Naive thymus-derived CD4-positive, alpha-beta T cell (primary cell): ENCODE data around the gene SCAP. TPM values are rescaled to one million over a fixed set of nuclear protein-coding genes. Genes with fewer than 3 reads are reported as not detected.
A peak's percentile ranks its signal among the peaks of the same experiment; 100 is the strongest.

Experiments used
- ATAC-seq: fragments of 150-1000 bp; cut with Tn5 transposase; 2 replicates; pipeline ENCODE4 v1.10.0; 2021; ENCODE audit warnings: mild to moderate bottlenecking, moderate library complexity
- CTCF ChIA-PET: fragments of 350-600 bp; sonication (Branson Sonifier 250); formaldehyde crosslinking; loops from one replicate; lab custom pipeline; 2021; ENCODE audit warnings: antibody characterized with exemption; lab: Charles Lee
- POLR2A ChIA-PET: fragments of 350-600 bp; sonication (Branson Sonifier 250); formaldehyde crosslinking; loops from one replicate; lab custom pipeline; 2021; ENCODE audit warnings: antibody characterized with exemption, inconsistent platforms; lab: Charles Lee
- DNase-seq, 9 donors: peaks; one replicate each; pipeline versions ENCODE4 v3.0.0 to v3.0.0-alpha.2; 2020 to 2022; ENCODE audit warnings: mixed read lengths in 1 of 9
- H3K27ac ChIP-seq: one replicate; pipeline ENCODE4 v1.7.0; 2013; ENCODE audit warnings: mild to moderate bottlenecking, low read depth, low read length, moderate library complexity
- H3K27me3 ChIP-seq, 2 donors: one replicate each; pipeline ENCODE4 v1.7.0; 2013; ENCODE audit warnings: low read length in 2 of 2, mild to moderate bottlenecking in 2 of 2, moderate library complexity in 2 of 2; ENCODE audit not compliant: control insufficient read depth in 2 of 2, insufficient read depth in 2 of 2
- H3K36me3 ChIP-seq, 3 experiments: 1 replicate in 2 of 3; 2 replicates in 1 of 3; pipeline ENCODE4 v1.7.0; 2013; ENCODE audit warnings: low read length in 3 of 3, mild to moderate bottlenecking in 3 of 3, moderate library complexity in 1 of 3; ENCODE audit not compliant: insufficient read depth in 3 of 3, control insufficient read depth in 2 of 3
- H3K4me1 ChIP-seq, 2 donors: one replicate each; pipeline ENCODE4 v1.7.0; 2013; ENCODE audit warnings: low read length in 2 of 2, mild to moderate bottlenecking in 2 of 2, moderate library complexity in 1 of 2; ENCODE audit not compliant: control insufficient read depth in 2 of 2, insufficient read depth in 2 of 2
- H3K4me3 ChIP-seq: 2 replicates; pipeline ENCODE4 v1.7.0; 2013; ENCODE audit warnings: mild to moderate bottlenecking, low read length
- H3K9me3 ChIP-seq, 3 experiments: 1 replicate in 2 of 3; 2 replicates in 1 of 3; pipeline ENCODE4 v1.7.0; 2013; ENCODE audit warnings: low read length in 3 of 3; ENCODE audit not compliant: control insufficient read depth in 2 of 3
- H3K27ac Mint-ChIP-seq, 9 donors: one replicate each; pipeline ENCODE4 v1.8.0; 2020 to 2022; ENCODE audit warnings: mixed read lengths in 9 of 9, mild to moderate bottlenecking in 8 of 9, moderate library complexity in 5 of 9, inconsistent platforms in 2 of 9
- H3K27me3 Mint-ChIP-seq, 5 donors: one replicate each; pipeline ENCODE4 v1.8.0; 2021 to 2022; ENCODE audit warnings: mixed read lengths in 5 of 5, mild to moderate bottlenecking in 1 of 5
- H3K36me3 Mint-ChIP-seq, 5 donors: one replicate each; pipeline ENCODE4 v1.8.0; 2020 to 2022; ENCODE audit warnings: mixed read lengths in 5 of 5, mild to moderate bottlenecking in 3 of 5, inconsistent platforms in 1 of 5
- H3K4me1 Mint-ChIP-seq, 7 donors: one replicate each; pipeline ENCODE4 v1.8.0; 2020 to 2022; ENCODE audit warnings: mixed read lengths in 7 of 7, mild to moderate bottlenecking in 3 of 7, inconsistent platforms in 1 of 7
- H3K4me3 Mint-ChIP-seq, 10 donors: one replicate each; pipeline ENCODE4 v1.8.0; 2020 to 2022; ENCODE audit warnings: mild to moderate bottlenecking in 10 of 10, mixed read lengths in 10 of 10, moderate library complexity in 6 of 10, inconsistent platforms in 2 of 10
- H3K9me3 Mint-ChIP-seq, 11 donors: one replicate each; pipeline ENCODE4 v1.8.0; 2020 to 2022; ENCODE audit warnings: mixed read lengths in 11 of 11, mild to moderate bottlenecking in 4 of 11, inconsistent platforms in 1 of 11, moderate library complexity in 1 of 11
- intact Hi-C, 2 donors: fragments of 100-400 bp; cut with micrococcal nuclease; formaldehyde crosslinking; loops; one replicate each; pipeline ENCODE4 v1.15.1; 2023
- polyA plus RNA-seq, 2 donors: library from polyadenylated mRNA; unstranded; fragments of 300-500 nt; fragmentation: Illumina TruSeq; gene quantifications; one replicate each; pipeline ENCODE4 v1.2.3, GENCODE V29; 2021
- total RNA-seq, 6 experiments: library from RNA in 5 of 6; stranded (reverse) in 5 of 6; gene quantifications; 1 replicate in 5 of 6; 2 replicates in 1 of 6; pipeline ENCODE4 v1.2.3 and lab custom pipeline; 2021 to 2026

The SCAP gene
- total and polyA plus RNA-seq, 7 experiments from 2014 or later, result 34.5 to 95.4 (median 90.2) TPM

GRCh38 chr3:47504113-47504512 is 28.4 kb upstream of the SCAP start:
- Histone ChIP-seq H3K4me3 (no peak overlapping the region), H3K36me3 (peaks cover 4 to 52% (median 14%) of the 10 kb centered on the region in 3 experiments), H3K27ac (no peak overlapping the region), H3K9me3 (no peaks in the 10 kb centered on the region), H3K4me1 (no peaks in the 10 kb centered on the region), H3K27me3 (no peaks in the 10 kb centered on the region)
- no peak overlapping the region for H3K4me3 Mint-ChIP-seq
- DNase-seq (no peak), ATAC-seq (no peak)
- no peaks in the 10 kb centered on the region for H3K9me3 Mint-ChIP-seq
- H3K36me3 Mint-ChIP-seq, result peaks cover 10 to 43% (median 20%) of the 10 kb centered on the region in 5 donors
- intact Hi-C loops, result no loop called here
- H3K27me3 Mint-ChIP-seq, result no peaks in the 10 kb centered on the region
- peak overlapping the region in 1 of 9 donors; percentile 70 for H3K27ac Mint-ChIP-seq
- H3K4me1 Mint-ChIP-seq, result peaks cover 0 to 8% (median 0%) of the 10 kb centered on the region in 7 donors
- POLR2A ChIA-PET, result no interaction called here
- CTCF ChIA-PET, result interaction anchor here (1.0 kb wide), 1 partner anchor 18 kb away, joined by 3 read pairs; no protein-coding TSS in a partner anchor

- Mint-ChIP-seq H3K4me1 (peaks cover 0 to 12% (median 0%) of the 10 kb centered on the region in 7 donors), H3K36me3 (peaks cover 17 to 46% (median 25%) of the 10 kb centered on the region in 5 donors), H3K27me3 (no peaks in the 10 kb centered on the region), H3K4me3 (no peak overlapping the region), H3K9me3 (no peaks in the 10 kb centered on the region), H3K27ac (no peak overlapping the region)
- ATAC-seq, result no peak
- Histone ChIP-seq H3K36me3 (peaks cover 4 to 58% (median 14%) of the 10 kb centered on the region in 3 experiments), H3K9me3 (no peaks in the 10 kb centered on the region), H3K27ac (no peak overlapping the region), H3K27me3 (no peaks in the 10 kb centered on the region), H3K4me3 (no peak overlapping the region), H3K4me1 (no peaks in the 10 kb centered on the region)
- CTCF ChIA-PET, result no interaction called here
- intact Hi-C loops, result no loop called here
- POLR2A ChIA-PET, result no interaction called here
- DNase-seq, result no peak
Observed at GRCh38 chr3:47503033-47503432, 27.3 kb upstream of the SCAP start.

- CTCF ChIA-PET, result no interaction called here
- peaks cover 13 to 44% (median 31%) of the 10 kb centered on the region in 5 donors for H3K36me3 Mint-ChIP-seq
Observed at GRCh38 chr3:47496892-47497291, 21.2 kb upstream of the SCAP start.

GRCh38 chr3:47495886-47496285 is 20.1 kb upstream of the SCAP start:
- no peak for DNase-seq
- Mint-ChIP-seq H3K4me3 (peak overlapping the region in 1 of 10 donors; percentile 45), H3K4me1 (peaks cover 0 to 10% (median 0%) of the 10 kb centered on the region in 7 donors), H3K27ac (peak overlapping the region in 1 of 9 donors; percentile 25), H3K27me3 (no peaks in the 10 kb centered on the region), H3K9me3 (no peaks in the 10 kb centered on the region), H3K36me3 (peaks cover 10 to 34% (median 26%) of the 10 kb centered on the region in 5 donors)
- no peak for ATAC-seq
- Histone ChIP-seq H3K9me3 (no peaks in the 10 kb centered on the region), H3K36me3 (peaks cover 0 to 62% (median 4%) of the 10 kb centered on the region in 3 experiments), H3K4me3 (no peak overlapping the region), H3K27ac (no peak overlapping the region), H3K4me1 (no peaks in the 10 kb centered on the region), H3K27me3 (no peaks in the 10 kb centered on the region)
- intact Hi-C loops, result no loop called here
- ChIA-PET CTCF (no interaction called here), POLR2A (no interaction called here)

More at GRCh38 chr3:47496892-47497291, 21.2 kb upstream of the SCAP start:
- peaks cover 0 to 12% (median 0%) of the 10 kb centered on the region in 7 donors for H3K4me1 Mint-ChIP-seq
- H3K36me3 ChIP-seq, result peaks cover 4 to 69% (median 4%) of the 10 kb centered on the region in 3 experiments
- no peaks in the 10 kb centered on the region for H3K9me3 Mint-ChIP-seq
- H3K4me1 ChIP-seq, result no peaks in the 10 kb centered on the region
- H3K27me3 Mint-ChIP-seq, result no peaks in the 10 kb centered on the region
- no peak overlapping the region for H3K4me3 ChIP-seq
- H3K9me3 ChIP-seq, result no peaks in the 10 kb centered on the region
- peak overlapping the region in 3 of 9 donors; percentile 7 to 31 (median 23) for H3K27ac Mint-ChIP-seq
- ATAC-seq, result no peak
- DNase-seq, result no peak
- POLR2A ChIA-PET, result no interaction called here
- H3K4me3 Mint-ChIP-seq, result no peak overlapping the region
- intact Hi-C loops, result no loop called here
- H3K27me3 ChIP-seq, result no peaks in the 10 kb centered on the region
- no peak overlapping the region for H3K27ac ChIP-seq

GRCh38 chr3:47495111-47495510 is 19.4 kb upstream of the SCAP start:
- ChIA-PET CTCF (no interaction called here), POLR2A (no interaction called here)
- Mint-ChIP-seq H3K9me3 (no peaks in the 10 kb centered on the region), H3K4me1 (peaks cover 0 to 6% (median 0%) of the 10 kb centered on the region in 7 donors), H3K27ac (no peak overlapping the region), H3K36me3 (peaks cover 10 to 33% (median 19%) of the 10 kb centered on the region in 5 donors), H3K4me3 (no peak overlapping the region), H3K27me3 (no peaks in the 10 kb centered on the region)
- ATAC-seq (no peak), DNase-seq (no peak)
- intact Hi-C loops, result no loop called here
- Histone ChIP-seq H3K27me3 (no peaks in the 10 kb centered on the region), H3K4me1 (no peaks in the 10 kb centered on the region), H3K36me3 (peaks cover 0 to 57% (median 0%) of the 10 kb centered on the region in 3 experiments), H3K9me3 (no peaks in the 10 kb centered on the region), H3K4me3 (no peak overlapping the region), H3K27ac (no peak overlapping the region)

GRCh38 chr3:47491777-47492176 is 16.0 kb upstream of the SCAP start:
- ATAC-seq, result no peak
- ChIA-PET POLR2A (no interaction called here), CTCF (no interaction called here)
- no peak overlapping the region for H3K4me3 ChIP-seq
- DNase-seq, result no peak
- H3K36me3 Mint-ChIP-seq, result peaks cover 0 to 21% (median 10%) of the 10 kb centered on the region in 5 donors
- no peaks in the 10 kb centered on the region for H3K4me1 ChIP-seq
- H3K9me3 Mint-ChIP-seq, result no peaks in the 10 kb centered on the region
- H3K4me3 Mint-ChIP-seq, result no peak overlapping the region
- no peak overlapping the region for H3K27ac Mint-ChIP-seq
- H3K9me3 ChIP-seq, result no peaks in the 10 kb centered on the region
- no peaks in the 10 kb centered on the region for H3K4me1 Mint-ChIP-seq
- intact Hi-C loops, result no loop called here
- H3K27ac ChIP-seq, result no peak overlapping the region
- H3K27me3 ChIP-seq, result no peaks in the 10 kb centered on the region
- peaks cover 0 to 30% (median 0%) of the 10 kb centered on the region in 3 experiments for H3K36me3 ChIP-seq
- H3K27me3 Mint-ChIP-seq, result no peaks in the 10 kb centered on the region

- no peaks in the 10 kb centered on the region for H3K4me1 ChIP-seq
- Mint-ChIP-seq H3K4me3 (no peak overlapping the region), H3K27me3 (no peaks in the 10 kb centered on the region), H3K9me3 (no peaks in the 10 kb centered on the region), H3K27ac (no peak overlapping the region), H3K36me3 (peaks cover 0 to 21% (median 10%) of the 10 kb centered on the region in 5 donors), H3K4me1 (no peaks in the 10 kb centered on the region)
- H3K36me3 ChIP-seq, result peaks cover 0 to 24% (median 0%) of the 10 kb centered on the region in 3 experiments
- no peaks in the 10 kb centered on the region for H3K27me3 ChIP-seq
- POLR2A ChIA-PET, result no interaction called here
- ATAC-seq, result no peak
- no peaks in the 10 kb centered on the region for H3K9me3 ChIP-seq
- CTCF ChIA-PET, result no interaction called here
- DNase-seq, result no peak
- no peak overlapping the region for H3K27ac ChIP-seq
- intact Hi-C loops, result no loop called here
- no peak overlapping the region for H3K4me3 ChIP-seq
Observed at GRCh38 chr3:47491186-47491585, 15.4 kb upstream of the SCAP start.
